ENCODE data around the gene WDR93.

The WDR93 gene

GRCh38 chr15:89690276-89691218 is at the start of gene WDR93, which contains the start of gene PEX11A:
Gene WDR93, plus strand, starts transcription at chr15:89690811. Its CDS starts 10,936 bp downstream, at chr15:89701747.
Gene PEX11A, minus strand, starts transcription at chr15:89690754. Its CDS starts 122 bp downstream, at chr15:89690632.
- DNase-seq: peak; percentile 81

GRCh38 chr15:89641053-89641452 is 49.6 kb upstream of the WDR93 start:
- DNase-seq: no peak

GRCh38 chr15:89642106-89642505 is 48.5 kb upstream of the WDR93 start:
- no peak for DNase-seq

- no peak for DNase-seq
Observed at GRCh38 chr15:89645680-89646079, 44.9 kb upstream of the WDR93 start.

GRCh38 chr15:89646416-89647141 is 44.0 kb upstream of the WDR93 start:
- DNase-seq: no peak

GRCh38 chr15:89647191-89647851 is 43.3 kb upstream of the WDR93 start:
- DNase-seq: peak; percentile 80

GRCh38 chr15:89648106-89649012 is 42.3 kb upstream of the WDR93 start:
- no peak for DNase-seq

GRCh38 chr15:89649013-89649625 is 41.5 kb upstream of the WDR93 start:
- DNase-seq: no peak

- DNase-seq: no peak
Observed at GRCh38 chr15:89649716-89650115, 40.9 kb upstream of the WDR93 start.

- DNase-seq: no peak
Observed at GRCh38 chr15:89652131-89652530, 38.5 kb upstream of the WDR93 start.

- DNase-seq: no peak
Observed at GRCh38 chr15:89652666-89653065, 37.9 kb upstream of the WDR93 start.

GRCh38 chr15:89653578-89653977 is 37.0 kb upstream of the WDR93 start:
- no peak for DNase-seq

GRCh38 chr15:89654301-89654761 is 36.3 kb upstream of the WDR93 start:
- no peak for DNase-seq

GRCh38 chr15:89654847-89655805 is 35.5 kb upstream of the WDR93 start, which contains the start of gene KIF7:
Gene KIF7, minus strand, starts transcription at chr15:89655467. Its CDS starts 2,537 bp downstream, at chr15:89652930.
- DNase-seq: peak; percentile 89

GRCh38 chr15:89656116-89656815 is 34.3 kb upstream of the WDR93 start:
- DNase-seq: no peak

- DNase-seq: no peak
Observed at GRCh38 chr15:89657686-89658200, 32.9 kb upstream of the WDR93 start.

GRCh38 chr15:89659295-89659694 is 31.3 kb upstream of the WDR93 start:
- no peak for DNase-seq

GRCh38 chr15:89660556-89660955 is 30.1 kb upstream of the WDR93 start:
- no peak for DNase-seq
